Heart left ventricle (tissue), 16 donors: Measurements from ENCODE around the gene CCDC170. TPM values are rescaled to one million over a fixed set of nuclear protein-coding genes. Genes with fewer than 3 reads are reported as not detected.

Source experiments
- ATAC-seq, 4 donors: fragments of 200-7000 bp; cut with Tn5 transposase; one replicate each; pipeline ENCODE4 v1.9.1; 2020 to 2022; ENCODE audit warnings: moderate library complexity in 4 of 4, mild to moderate bottlenecking in 3 of 4, moderate number of reproducible peaks in 1 of 4
- DNase-seq, 5 donors: peaks; one replicate each; pipeline ENCODE4 v3.0.0-alpha.2; 2020
- H3K27ac ChIP-seq, 12 donors: fragments of 200-600 bp; sonication (generic) in 4 of 12; one replicate each; pipeline versions ENCODE4 v1.5.0 to v1.8.0; 2016 to 2022; ENCODE audit warnings: mild to moderate bottlenecking in 2 of 12
- H3K27me3 ChIP-seq, 9 donors: fragments of 200-600 bp; sonication (generic) in 2 of 9; one replicate each; pipeline versions ENCODE4 v1.5.1 to v1.8.0; 2016 to 2022; ENCODE audit warnings: mild to moderate bottlenecking in 3 of 9
- H3K36me3 ChIP-seq, 9 donors: fragments of 200-600 bp; sonication (generic) in 2 of 9; one replicate each; pipeline versions ENCODE4 v1.5.0 to v1.8.0; 2018 to 2022; ENCODE audit warnings: mild to moderate bottlenecking in 2 of 9
- H3K4me1 ChIP-seq, 12 donors: fragments of 200-600 bp; sonication (generic) in 4 of 12; one replicate each; pipeline versions ENCODE4 v1.5.0 to v1.8.0; 2016 to 2022; ENCODE audit warnings: mild to moderate bottlenecking in 3 of 12
- H3K4me3 ChIP-seq, 12 donors: fragments of 200-600 bp; sonication (generic) in 4 of 12; one replicate each; pipeline versions ENCODE4 v1.5.0 to v1.8.0; 2017 to 2022; ENCODE audit warnings: mild to moderate bottlenecking in 9 of 12, moderate library complexity in 4 of 12
- H3K9me3 ChIP-seq, 12 donors: fragments of 200-600 bp; sonication (generic) in 4 of 12; one replicate each; pipeline versions ENCODE4 v1.5.0 to v1.8.0; 2016 to 2022; ENCODE audit warnings: mild to moderate bottlenecking in 1 of 12
- CTCF ChIP-seq, 12 donors: fragments of 200-600 bp; sonication (generic) in 4 of 12; IDR thresholded peaks; one replicate each; pipeline versions ENCODE4 v1.5.0 to v1.8.0; 2018 to 2022; ENCODE audit warnings: antibody characterized with exemption in 12 of 12, mild to moderate bottlenecking in 5 of 12
- POLR2A ChIP-seq, 2 donors: fragments of 450-650 bp; IDR thresholded peaks; one replicate each; pipeline ENCODE4 v1.6.1; 2017; ENCODE audit warnings: antibody characterized with exemption in 2 of 2, mild to moderate bottlenecking in 2 of 2, moderate library complexity in 2 of 2
- WGBS, 4 donors: extraction: QIAGEN DNeasy Blood & Tissue Kit in 2 of 4; methylation state at CpG; one replicate each; pipeline versions ENCODE4 v1.1.5 to v1.1.7; 2013 to 2018; 5-methylcytosine and 5-hydroxymethylcytosine counted together
- intact Hi-C, 10 donors: fragments of 100-400 bp; cut with DNase I; formaldehyde crosslinking; loops; one replicate each; pipeline versions ENCODE4 v1.11.1 to v1.14.2; 2022
- polyA plus RNA-seq, 2 donors: library from polyadenylated mRNA; stranded (reverse); fragments of 200-250 nt; gene quantifications; one replicate each; pipeline ENCODE4 v1.2.3, GENCODE V29; 2013
- total RNA-seq, 9 donors: library from RNA; depleted of rRNA in 2 of 9; stranded (reverse); fragments of >200 nt in 2 of 9; fragmentation: NEBNext Ultra II Directional in 3 of 9; extraction: Animal tissue kit (Norgen Biotek cat#: 25700) in 3 of 9; gene quantifications; one replicate each; pipeline versions ENCODE4 v1.1.0 to v1.2.4, GENCODE V29; 2016 to 2023
- donor health status: ischemic (EF 13 %, LVEDD 7.1; RV severe dilation, severe dysfunction).
- donor health status: healthy with polysubstance abuse.
- donor health status: DM: no; HTN: yes; CAD: no.
- donor health status: DM: no; HTN: no; CAD: no.
- donor health status: ischemic (EF 25% LVEDD 6.9; RV normal size, moderate dysfunction).
- donor health status: ischemic (EF 25% LVEDD 5.7; RV mildly dilated, moderate dysfunction).
- donor health status: healthy.
- donor health status: DM: yes; HTN: yes; CAD: no.
- donor health status: ischemic (EF 35%, LVEDD 5.7; RV mildly dilated, moderate dysfunction).
- donor health status: nonischemic (EF 11% LVEDD 7.7; RV severe dilation, severe dysfunction).
- donor health status: DM: yes; HTN: yes; CAD: no.
- donor health status: PGD.
- donor health status: ischemic (EF 29% LVEDD 5.4; RV normal size, mild dysfunction).
- donor health status: nonischemic (EF 23%, LVEDD 6.1; RV moderate dilation, normal function).

CCDC170 gene
- total and polyA plus RNA-seq, 11 donors: 0.07 to 4.4 (median 0.31) TPM

GRCh38 chr6:151461673-151462072 is 32.1 kb upstream of the CCDC170 start:
- Histone ChIP-seq H3K4me3 (no peak overlapping the region), H3K36me3 (peaks cover 0 to 98% (median 75%) of the 10 kb centered on the region in 9 donors), H3K27me3 (no peaks in the 10 kb centered on the region), H3K9me3 (no peaks in the 10 kb centered on the region), H3K4me1 (no peaks in the 10 kb centered on the region), H3K27ac (no peak overlapping the region)
- TF ChIP-seq CTCF (IDR thresholded peaks at IDR 0.05) (no peak), POLR2A (IDR thresholded peaks at IDR 0.05) (no peak)
- ATAC-seq (no peak), DNase-seq (no peak)
- intact Hi-C loops: no loop called here
- 89 to 93% (median 90%) methylated on average over 4 of the region's 4 CpGs for WGBS, 4 donors

GRCh38 chr6:151464702-151465101 is 29.1 kb upstream of the CCDC170 start:
- no peaks in the 10 kb centered on the region for H3K27me3 ChIP-seq
- TF ChIP-seq CTCF (IDR thresholded peaks at IDR 0.05): no peak
- TF ChIP-seq POLR2A (IDR thresholded peaks at IDR 0.05): no peak
- no peak for ATAC-seq
- H3K4me1 ChIP-seq: no peaks in the 10 kb centered on the region
- no peaks in the 10 kb centered on the region for H3K9me3 ChIP-seq
- no peak overlapping the region for H3K27ac ChIP-seq
- DNase-seq: no peak
- intact Hi-C loops: no loop called here
- peaks cover 0 to 94% (median 71%) of the 10 kb centered on the region in 9 donors for H3K36me3 ChIP-seq
- H3K4me3 ChIP-seq: no peak overlapping the region

- TF ChIP-seq POLR2A (IDR thresholded peaks at IDR 0.05): no peak
- TF ChIP-seq CTCF (IDR thresholded peaks at IDR 0.05): peak; percentile 74 to 93 (median 84)
- intact Hi-C loops: loop anchor here in 7 of 10 donors (5.0 to 10.0 kb wide), 5 partner anchors 34 to 581 kb away; no protein-coding TSS in a partner anchor
These were observed 17.9 kb upstream of the CCDC170 start for GRCh38 chr6:151475653-151476523.

GRCh38 chr6:151477726-151478125 is 16.1 kb upstream of the CCDC170 start:
- H3K27ac ChIP-seq: no peak overlapping the region
- no peak for DNase-seq
- 92 to 96% (median 94%) methylated on average over 12 of the region's 12 CpGs for WGBS, 4 donors
- no peaks in the 10 kb centered on the region for H3K9me3 ChIP-seq
- no peaks in the 10 kb centered on the region for H3K27me3 ChIP-seq
- peaks cover 0 to 26% (median 0%) of the 10 kb centered on the region in 12 donors for H3K4me1 ChIP-seq
- intact Hi-C loops: loop anchor here in 7 of 10 donors (5.0 to 10.0 kb wide), 5 partner anchors 35 to 583 kb away; no protein-coding TSS in a partner anchor
- H3K4me3 ChIP-seq: no peak overlapping the region
- no peak for ATAC-seq
- no peaks in the 10 kb centered on the region for H3K36me3 ChIP-seq
- TF ChIP-seq POLR2A (IDR thresholded peaks at IDR 0.05) (no peak), CTCF (IDR thresholded peaks at IDR 0.05) (no peak)

More at GRCh38 chr6:151475653-151476523, 17.9 kb upstream of the CCDC170 start:
- Histone ChIP-seq H3K36me3 (no peaks in the 10 kb centered on the region), H3K9me3 (no peaks in the 10 kb centered on the region), H3K27me3 (no peaks in the 10 kb centered on the region), H3K27ac (no peak overlapping the region), H3K4me3 (peak overlapping the region in 4 of 12 donors; percentile 2 to 28 (median 10)), H3K4me1 (peaks cover 0 to 10% (median 0%) of the 10 kb centered on the region in 12 donors)
- DNase-seq (peak in 2 of 5 donors; percentile 25 to 30), ATAC-seq (peak in 1 of 4 donors; percentile 46)
- 33 to 40% (median 34%) methylated on average over 13 to 16 of the region's 16 CpGs for WGBS, 4 donors
